Activated T-helper 9 cell treated with anti-CD3 and anti-CD28 coated beads, Interleukin-2, amount 50 U/mL, for 16 hours (primary cell): ENCODE results near the gene KIF24.
"Not testable (repeated sequence)": the region's sequence is repeated elsewhere in the genome, so short reads cannot be mapped to it uniquely, and the experiment has no call there.

ENCODE experiments used
- DNase-seq: peaks from one replicate; pipeline ENCODE4 v3.0.0-alpha.2; 2020; ENCODE audit warnings: low read depth

Gene KIF24

DNA sequence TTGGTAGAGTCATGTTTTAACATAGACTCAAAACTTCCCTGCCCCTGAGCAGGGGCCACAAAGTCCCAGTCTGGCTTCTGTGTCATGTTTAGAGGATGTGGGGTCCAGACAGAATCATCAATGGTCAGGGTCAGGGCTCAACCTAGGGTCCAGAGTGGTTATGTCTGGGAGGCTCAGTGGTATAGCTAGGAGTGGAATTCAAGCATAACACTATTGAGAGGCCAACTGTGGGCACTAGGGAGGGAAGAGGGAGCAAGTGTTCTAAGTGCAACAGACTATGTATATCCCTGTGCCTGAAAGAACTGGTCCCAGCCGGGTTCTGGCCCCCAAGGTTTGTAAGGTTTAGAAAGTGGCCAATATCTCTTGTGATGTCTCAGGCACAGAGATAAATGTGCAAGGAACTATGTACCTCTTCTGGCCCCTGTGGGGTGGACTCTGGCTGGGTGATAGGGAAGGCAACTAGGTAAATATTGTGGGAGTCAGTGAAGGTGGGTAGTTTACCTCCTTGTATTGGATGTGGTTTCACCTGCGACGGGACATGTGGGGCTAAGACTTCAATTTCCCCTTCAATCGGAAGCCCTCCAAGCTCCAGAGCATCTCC, 33.6 kb upstream of the KIF24 start:
- DNase-seq: no peak

DNA sequence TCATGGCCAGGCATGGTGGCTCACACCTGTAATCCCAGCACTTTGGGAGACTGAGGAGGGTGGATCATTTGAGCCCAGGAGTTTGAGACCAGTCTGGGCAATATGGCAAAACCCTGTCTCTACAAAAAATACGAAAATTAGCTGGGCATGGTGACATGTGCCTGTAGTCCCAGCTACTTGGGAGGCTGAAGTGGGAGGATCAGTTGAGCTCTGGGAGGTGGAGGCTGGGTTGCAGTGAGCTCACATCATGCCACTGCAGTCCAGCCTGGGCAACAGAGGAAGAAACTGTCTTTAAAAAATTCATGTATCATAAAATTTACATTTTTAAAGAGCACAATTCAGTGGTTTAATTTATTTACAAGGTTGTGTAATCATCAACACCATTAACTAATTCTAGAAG, 23.9 kb upstream of the KIF24 start:
- DNase-seq: not testable (repeated sequence)

- DNase-seq: not testable (repeated sequence)
These were observed 23.1 kb upstream of the KIF24 start for GRCh38 chr9:34352122-34352652.

DNA sequence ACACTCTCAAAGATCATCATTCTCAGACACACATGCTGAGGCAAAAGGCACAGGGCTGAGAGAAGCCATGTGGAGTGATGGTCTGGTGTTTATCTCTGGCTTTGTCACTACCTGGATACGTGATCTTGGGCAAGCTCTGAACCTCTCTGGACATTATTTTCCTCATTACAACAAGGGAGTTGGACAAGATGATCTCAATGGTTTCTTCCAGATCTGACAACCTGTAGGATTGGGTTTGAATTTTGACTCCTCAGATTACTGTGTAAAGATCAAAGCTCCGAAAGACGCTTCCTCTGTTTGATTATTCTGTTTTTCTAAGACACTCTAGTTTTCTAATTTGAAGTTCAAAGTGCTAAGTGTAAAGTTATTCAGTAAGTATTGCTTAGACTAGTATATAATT, 20.3 kb upstream of the KIF24 start:
- no peak for DNase-seq

- DNase-seq: no peak
These were observed 18.7 kb upstream of the KIF24 start for GRCh38 chr9:34347800-34348158.

GRCh38 chr9:34346873-34347799, 18.1 kb upstream of the KIF24 start:
- DNase-seq: no peak

DNA sequence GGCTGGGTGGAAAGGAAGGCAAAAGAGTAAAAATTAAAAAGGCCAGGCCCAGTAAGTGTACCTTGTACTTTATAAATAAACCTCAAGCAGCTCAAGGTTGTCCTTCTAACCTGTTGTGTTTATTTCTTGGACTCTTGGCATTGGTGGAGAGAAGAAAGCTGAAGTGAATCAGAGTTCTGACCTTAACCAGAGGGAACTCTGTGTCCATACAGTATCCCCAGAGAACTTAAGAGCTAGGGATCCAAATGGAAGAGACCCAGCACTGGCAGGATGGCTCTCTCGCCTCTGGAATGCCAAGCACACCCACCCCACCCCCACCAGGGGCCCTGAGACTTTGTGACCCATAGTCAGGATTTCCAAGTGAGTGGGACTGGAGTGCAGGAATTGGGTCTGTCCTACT, 14.5 kb upstream of the KIF24 start:
- no peak for DNase-seq

DNA sequence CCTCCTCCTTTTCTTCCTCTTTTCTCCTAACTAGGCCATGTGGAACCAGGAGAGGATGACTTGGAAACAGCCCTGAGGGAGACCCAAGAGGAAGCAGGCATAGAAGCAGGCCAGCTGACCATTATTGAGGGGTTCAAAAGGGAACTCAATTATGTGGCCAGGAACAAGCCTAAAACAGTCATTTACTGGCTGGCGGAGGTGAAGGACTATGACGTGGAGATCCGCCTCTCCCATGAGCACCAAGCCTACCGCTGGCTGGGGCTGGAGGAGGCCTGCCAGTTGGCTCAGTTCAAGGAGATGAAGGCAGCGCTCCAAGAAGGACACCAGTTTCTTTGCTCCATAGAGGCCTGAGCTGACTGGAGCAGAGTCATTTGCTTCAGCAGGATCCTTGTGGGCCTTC, 14.0 kb upstream of the KIF24 start:
- no peak for DNase-seq

- DNase-seq: no peak
These were observed 12.7 kb upstream of the KIF24 start for GRCh38 chr9:34341659-34342295.

GRCh38 chr9:34338665-34339385, 9.8 kb upstream of the KIF24 start:
- no peak for DNase-seq

DNA sequence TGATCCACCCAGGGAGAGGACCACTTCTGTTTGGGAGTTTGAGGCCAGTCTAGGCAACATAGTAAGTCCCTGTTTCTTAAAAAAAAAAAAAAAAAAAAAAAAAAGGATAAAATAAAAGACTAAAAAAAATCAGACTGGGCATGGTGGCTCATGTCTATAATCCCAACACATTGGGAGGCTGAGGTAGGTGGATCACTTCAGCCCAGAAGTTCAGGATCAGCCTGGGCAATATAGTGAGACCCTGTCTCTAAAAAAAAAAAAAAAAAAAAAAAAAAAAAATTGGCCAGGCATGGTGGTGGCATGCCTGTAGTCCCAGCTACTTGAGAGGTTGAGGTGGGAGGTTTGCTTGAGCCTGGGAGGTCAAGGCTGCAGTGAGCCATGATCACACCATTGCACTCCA, 9.0 kb upstream of the KIF24 start:
- DNase-seq: not testable (repeated sequence)

DNA sequence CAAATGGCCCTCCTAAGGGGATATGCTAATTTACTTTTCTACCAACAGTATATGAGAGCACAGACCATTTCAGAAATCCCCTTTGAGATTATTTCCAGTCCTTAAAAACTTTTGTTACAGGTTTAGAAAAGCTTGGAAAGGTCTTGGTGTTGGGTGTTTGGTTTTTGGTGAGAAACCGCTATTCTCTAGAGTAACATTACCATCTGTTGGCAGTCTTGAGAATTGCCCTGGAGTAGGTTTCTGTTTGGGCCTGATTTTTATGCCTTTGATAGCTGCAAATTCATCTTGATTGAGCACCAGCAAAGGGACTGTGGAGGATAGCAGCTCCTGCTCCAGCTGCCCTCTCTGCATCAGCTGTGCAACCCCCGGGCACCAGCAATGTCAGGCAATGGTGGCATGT, 8.3 kb upstream of the KIF24 start:
- no peak for DNase-seq

DNA sequence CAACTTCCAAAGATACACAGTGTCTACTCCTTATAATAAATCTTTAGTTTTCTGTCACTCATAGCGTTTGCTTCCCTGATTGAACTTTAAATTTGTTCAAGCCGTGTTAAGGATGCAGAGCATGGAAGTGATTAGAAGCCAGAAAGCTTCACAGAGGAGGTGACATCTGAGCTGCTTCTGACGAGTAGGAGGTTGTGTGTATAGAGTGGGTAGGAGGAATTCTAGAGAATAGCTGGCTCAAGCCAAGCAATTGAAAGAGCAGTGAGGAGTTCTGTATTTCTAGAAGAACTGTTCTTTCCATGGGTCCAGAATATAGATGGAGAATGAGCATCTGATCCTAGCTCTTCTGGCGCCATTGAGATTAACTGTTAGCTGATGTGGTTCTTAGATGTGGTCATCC, 6.3 kb upstream of the KIF24 start:
- DNase-seq: no peak

- DNase-seq: no peak
These were observed 5.8 kb upstream of the KIF24 start for GRCh38 chr9:34334916-34335315.

DNA sequence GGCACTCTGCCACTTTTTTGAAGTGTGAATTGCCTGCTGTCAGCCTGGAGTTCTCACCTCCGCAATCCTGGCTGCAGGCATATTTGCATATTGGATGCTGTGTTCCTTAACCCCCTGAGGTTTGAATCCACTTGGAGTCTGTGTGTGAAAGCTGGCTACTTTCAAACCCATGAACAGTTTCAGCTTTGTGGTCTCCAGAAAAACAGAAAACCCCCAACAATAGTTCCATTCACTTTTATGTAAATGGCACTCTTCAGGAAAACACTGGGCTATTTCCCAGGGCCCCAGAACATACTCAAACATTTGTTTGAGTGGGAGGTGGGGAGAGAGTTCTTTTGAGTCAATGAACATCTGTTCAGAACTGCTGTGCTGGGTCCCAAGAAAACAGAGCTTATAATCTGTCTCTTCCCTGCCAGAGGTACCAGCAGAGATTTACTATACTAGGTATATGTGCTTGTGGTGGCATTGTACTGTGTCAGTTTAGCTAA, 5.3 kb upstream of the KIF24 start:
- DNase-seq: no peak

- no peak for DNase-seq
These were observed 4.8 kb upstream of the KIF24 start for GRCh38 chr9:34333836-34334235.

- DNase-seq: no peak
These were observed 3.3 kb upstream of the KIF24 start for GRCh38 chr9:34332076-34332964.

DNA sequence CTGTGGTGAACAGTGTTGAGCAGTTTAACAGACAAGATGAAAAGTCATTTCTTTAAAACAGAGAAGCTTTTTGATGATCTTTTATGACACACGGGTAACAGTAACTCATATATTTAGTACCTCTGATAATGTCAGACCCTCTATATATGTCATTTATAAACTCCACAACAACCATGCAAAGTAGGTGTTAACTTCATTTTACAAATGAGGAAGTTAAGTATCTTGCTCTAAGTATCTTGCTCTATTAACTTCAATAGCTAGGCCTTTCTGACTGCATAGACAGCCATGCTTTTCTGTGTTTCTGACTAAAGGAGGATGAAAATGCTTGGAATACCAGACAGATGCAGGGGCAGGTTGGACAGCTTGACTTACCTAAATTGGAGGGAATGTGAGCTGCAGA, 2.1 kb upstream of the KIF24 start:
- no peak for DNase-seq

DNA sequence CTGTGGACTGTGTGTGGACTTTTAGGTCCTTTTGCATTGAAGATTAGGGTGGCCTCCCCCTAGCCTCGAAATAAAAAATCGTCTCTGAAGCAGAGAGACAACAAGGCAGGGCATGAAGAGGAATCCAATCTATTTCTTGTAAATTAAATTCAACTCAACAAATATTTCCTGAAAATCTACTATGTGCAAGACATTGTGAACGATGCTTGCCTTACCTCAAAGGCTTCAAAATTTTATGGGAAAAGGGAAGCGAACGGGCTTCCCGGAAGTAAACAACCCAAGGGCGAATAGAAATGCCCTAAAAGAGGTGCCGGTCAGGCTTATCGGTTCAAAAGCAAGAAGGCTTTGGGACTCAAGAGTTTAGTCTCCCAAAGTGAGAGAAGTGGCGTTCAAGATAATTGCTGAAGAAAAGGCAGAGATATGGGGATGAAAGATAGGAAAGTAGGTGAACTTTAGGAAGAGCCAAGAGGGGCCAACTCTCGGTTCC, 525 bp downstream of the KIF24 start:
- no peak for DNase-seq

- DNase-seq: no peak
These were observed 2.4 kb downstream of the KIF24 start for GRCh38 chr9:34326690-34327089.
